ENCODE results near the gene TTC23L. TPM values are rescaled to one million over a fixed set of nuclear protein-coding genes. Genes with fewer than 3 reads are reported as not detected.

The TTC23L gene
- total RNA-seq, 1 experiment from 2014 or later: 0.54 TPM

GRCh38 chr5:34865091-34865490 lies 26.1 kb downstream of the TTC23L start:
- Mint-ChIP-seq H3K4me3 (ENCODE audit: low read depth, unreplicated experiment) (no peak overlapping the region), H3K27me3 (ENCODE audit: unreplicated experiment) (no peaks in the 10 kb centered on the region), H3K27ac (ENCODE audit: unreplicated experiment) (no peak overlapping the region), H3K9me3 (ENCODE audit: low read depth, unreplicated experiment) (no peaks in the 10 kb centered on the region), H3K36me3 (ENCODE audit: insufficient read depth, unreplicated experiment) (no peaks in the 10 kb centered on the region), H3K4me1 (ENCODE audit: low read depth, unreplicated experiment) (no peaks in the 10 kb centered on the region)
- no peak for DNase-seq
- BruUV-seq (replicated peaks): no TSS peak
- intact Hi-C loops (cut with micrococcal nuclease; ENCODE audit: unreplicated experiment): no loop called here
- no peak for TF ChIP-seq CTCF (IDR thresholded peaks at IDR 0.05; ENCODE audit: unreplicated experiment)
- CTCF ChIA-PET: no interaction called here

GRCh38 chr5:34866989-34867471 lies 28.1 kb downstream of the TTC23L start:
- no peak overlapping the region for H3K27ac Mint-ChIP-seq (ENCODE audit: unreplicated experiment)
- H3K4me3 Mint-ChIP-seq (ENCODE audit: low read depth, unreplicated experiment): no peak overlapping the region
- CTCF ChIA-PET: no interaction called here
- no peaks in the 10 kb centered on the region for H3K4me1 Mint-ChIP-seq (ENCODE audit: low read depth, unreplicated experiment)
- TF ChIP-seq CTCF (IDR thresholded peaks at IDR 0.05; ENCODE audit: unreplicated experiment): no peak
- no peaks in the 10 kb centered on the region for H3K36me3 Mint-ChIP-seq (ENCODE audit: insufficient read depth, unreplicated experiment)
- no peak for DNase-seq
- BruUV-seq (replicated peaks): no TSS peak
- no peaks in the 10 kb centered on the region for H3K27me3 Mint-ChIP-seq (ENCODE audit: unreplicated experiment)
- H3K9me3 Mint-ChIP-seq (ENCODE audit: low read depth, unreplicated experiment): no peaks in the 10 kb centered on the region
- intact Hi-C loops (cut with micrococcal nuclease; ENCODE audit: unreplicated experiment): no loop called here

GRCh38 chr5:34867660-34868059 lies 28.7 kb downstream of the TTC23L start:
- Mint-ChIP-seq H3K9me3 (ENCODE audit: low read depth, unreplicated experiment) (no peaks in the 10 kb centered on the region), H3K4me3 (ENCODE audit: low read depth, unreplicated experiment) (no peak overlapping the region), H3K27me3 (ENCODE audit: unreplicated experiment) (no peaks in the 10 kb centered on the region), H3K36me3 (ENCODE audit: insufficient read depth, unreplicated experiment) (no peaks in the 10 kb centered on the region), H3K27ac (ENCODE audit: unreplicated experiment) (no peak overlapping the region), H3K4me1 (ENCODE audit: low read depth, unreplicated experiment) (no peaks in the 10 kb centered on the region)
- DNase-seq: no peak
- no peak for TF ChIP-seq CTCF (IDR thresholded peaks at IDR 0.05; ENCODE audit: unreplicated experiment)
- CTCF ChIA-PET: no interaction called here
- intact Hi-C loops (cut with micrococcal nuclease; ENCODE audit: unreplicated experiment): no loop called here
- BruUV-seq (replicated peaks): no TSS peak

GRCh38 chr5:34868791-34869190 lies 29.8 kb downstream of the TTC23L start:
- TF ChIP-seq CTCF (IDR thresholded peaks at IDR 0.05; ENCODE audit: unreplicated experiment): no peak
- intact Hi-C loops (cut with micrococcal nuclease; ENCODE audit: unreplicated experiment): no loop called here
- Mint-ChIP-seq H3K4me1 (ENCODE audit: low read depth, unreplicated experiment) (no peaks in the 10 kb centered on the region), H3K36me3 (ENCODE audit: insufficient read depth, unreplicated experiment) (no peaks in the 10 kb centered on the region), H3K9me3 (ENCODE audit: low read depth, unreplicated experiment) (no peaks in the 10 kb centered on the region), H3K4me3 (ENCODE audit: low read depth, unreplicated experiment) (no peak overlapping the region), H3K27ac (ENCODE audit: unreplicated experiment) (no peak overlapping the region), H3K27me3 (ENCODE audit: unreplicated experiment) (no peaks in the 10 kb centered on the region)
- CTCF ChIA-PET: no interaction called here
- no peak for DNase-seq
- BruUV-seq (replicated peaks): no TSS peak

All from Calu3 (cell line).